PFSK-1 (cell line): ENCODE results near the gene GMDS.

Experiments
- POLR2AphosphoS5 ChIP-seq: IDR thresholded peaks from 2 replicates; pipeline ENCODE4 v1.6.1; 2012; ENCODE audit warnings: low read depth, mild to moderate bottlenecking, control low read depth, low read length, moderate library complexity
- TAF1 ChIP-seq: IDR thresholded peaks from 2 replicates; pipeline ENCODE4 v1.6.1; 2012; ENCODE audit warnings: low read length, control low read depth, borderline replicate concordance; ENCODE audit not compliant: insufficient read depth

DNA sequence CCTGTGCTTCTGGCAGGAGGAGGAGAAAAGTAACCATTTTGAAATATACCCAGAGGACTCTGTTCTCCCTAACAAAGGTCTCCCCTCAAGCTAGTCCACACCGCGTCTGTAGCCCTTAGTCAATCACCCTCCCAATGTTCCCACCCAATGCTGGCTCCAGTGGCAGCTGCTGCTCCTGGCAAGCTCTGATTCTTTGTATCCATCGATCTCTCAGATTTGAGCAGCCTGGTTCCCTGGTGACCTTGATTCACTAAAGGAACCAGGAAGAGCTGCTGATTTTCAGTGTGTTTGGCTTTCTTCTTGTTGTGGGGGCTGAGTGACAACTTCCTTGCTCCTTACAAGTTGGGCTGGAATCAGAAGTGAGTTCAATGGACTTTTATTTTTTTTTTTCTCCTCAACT, 567.2 kb downstream of the GMDS start:
- TF ChIP-seq POLR2AphosphoS5 (no peak), TAF1 (no peak)
